ENCODE results near the gene LIG4.
"Not testable (repeated sequence)": the region's sequence is repeated elsewhere in the genome, so short reads cannot be mapped to it uniquely, and the experiment has no call there.

The LIG4 gene

DNA sequence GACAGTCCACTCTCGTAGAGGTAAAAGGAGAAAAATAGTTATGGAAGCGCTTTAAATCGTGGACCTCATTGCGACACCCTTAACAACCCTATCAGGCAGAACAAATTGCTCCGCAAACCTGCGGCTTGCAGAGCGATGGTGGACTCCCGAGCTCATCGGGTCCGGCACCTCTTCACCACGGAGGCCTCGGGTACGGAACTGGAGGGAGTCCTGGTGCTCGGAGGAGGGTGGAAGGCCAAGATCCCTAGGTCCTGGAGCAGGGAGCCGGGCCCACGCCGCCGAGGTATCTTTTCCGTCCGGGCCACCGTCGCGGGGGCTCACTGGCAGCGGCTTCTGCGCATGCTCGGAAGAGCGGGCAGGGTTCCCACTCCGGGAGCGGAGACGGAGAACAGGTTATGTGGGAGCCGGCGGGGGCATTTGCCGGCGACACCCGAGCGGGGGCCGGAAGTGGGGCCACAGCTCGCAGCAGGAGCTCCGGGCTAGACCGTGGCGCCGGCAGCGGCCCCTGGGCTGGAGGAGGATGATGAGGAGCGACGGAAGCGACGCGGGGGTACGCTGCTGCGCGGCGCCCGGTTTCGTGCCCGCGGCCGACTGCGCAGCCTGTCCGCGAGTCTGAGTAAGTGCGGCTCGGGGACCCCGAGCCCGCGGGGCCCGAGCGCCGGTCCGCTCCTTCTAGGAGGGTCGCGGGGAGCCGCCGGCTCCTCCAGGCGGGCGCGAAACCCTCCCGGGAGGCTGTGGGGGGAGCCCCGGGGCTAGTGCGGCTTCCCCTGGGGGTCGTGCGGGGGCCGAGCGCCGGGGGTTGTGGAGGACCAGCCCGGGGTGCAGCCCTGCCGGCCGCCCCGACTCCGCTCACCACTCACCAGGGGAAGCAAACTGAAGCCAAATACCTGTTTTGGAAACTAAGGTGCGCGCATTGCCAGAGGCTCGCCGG, 3.0 kb upstream of the LIG4 start, which contains the start of gene ABHD13:
ABHD13 (plus strand) TSS at position 349 of the 931 bp plus-strand sequence. CDS start 10,827 bp downstream, outside the sequence.
- no peaks in the 10 kb centered on the region for H3K36me3 ChIP-seq
- no peaks in the 10 kb centered on the region for H3K9me3 ChIP-seq
- DNase-seq = peak; percentile 96
- H3K4me3 ChIP-seq (ENCODE audit: low read depth, low read length) = peak within 1 kb of the TSS; percentile 92
- TF ChIP-seq, protein P1, sequence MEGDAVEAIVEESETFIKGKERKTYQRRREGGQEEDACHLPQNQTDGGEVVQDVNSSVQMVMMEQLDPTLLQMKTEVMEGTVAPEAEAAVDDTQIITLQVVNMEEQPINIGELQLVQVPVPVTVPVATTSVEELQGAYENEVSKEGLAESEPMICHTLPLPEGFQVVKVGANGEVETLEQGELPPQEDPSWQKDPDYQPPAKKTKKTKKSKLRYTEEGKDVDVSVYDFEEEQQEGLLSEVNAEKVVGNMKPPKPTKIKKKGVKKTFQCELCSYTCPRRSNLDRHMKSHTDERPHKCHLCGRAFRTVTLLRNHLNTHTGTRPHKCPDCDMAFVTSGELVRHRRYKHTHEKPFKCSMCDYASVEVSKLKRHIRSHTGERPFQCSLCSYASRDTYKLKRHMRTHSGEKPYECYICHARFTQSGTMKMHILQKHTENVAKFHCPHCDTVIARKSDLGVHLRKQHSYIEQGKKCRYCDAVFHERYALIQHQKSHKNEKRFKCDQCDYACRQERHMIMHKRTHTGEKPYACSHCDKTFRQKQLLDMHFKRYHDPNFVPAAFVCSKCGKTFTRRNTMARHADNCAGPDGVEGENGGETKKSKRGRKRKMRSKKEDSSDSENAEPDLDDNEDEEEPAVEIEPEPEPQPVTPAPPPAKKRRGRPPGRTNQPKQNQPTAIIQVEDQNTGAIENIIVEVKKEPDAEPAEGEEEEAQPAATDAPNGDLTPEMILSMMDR (IDR thresholded peaks at IDR 0.05; ENCODE audit: low read depth, low read length) = no peak
- H3K4me1 ChIP-seq = peaks cover 5% of the 10 kb centered on the region; the same call in 1 of the 2 replicates
- H3K27me3 ChIP-seq = no peaks in the 10 kb centered on the region

DNA sequence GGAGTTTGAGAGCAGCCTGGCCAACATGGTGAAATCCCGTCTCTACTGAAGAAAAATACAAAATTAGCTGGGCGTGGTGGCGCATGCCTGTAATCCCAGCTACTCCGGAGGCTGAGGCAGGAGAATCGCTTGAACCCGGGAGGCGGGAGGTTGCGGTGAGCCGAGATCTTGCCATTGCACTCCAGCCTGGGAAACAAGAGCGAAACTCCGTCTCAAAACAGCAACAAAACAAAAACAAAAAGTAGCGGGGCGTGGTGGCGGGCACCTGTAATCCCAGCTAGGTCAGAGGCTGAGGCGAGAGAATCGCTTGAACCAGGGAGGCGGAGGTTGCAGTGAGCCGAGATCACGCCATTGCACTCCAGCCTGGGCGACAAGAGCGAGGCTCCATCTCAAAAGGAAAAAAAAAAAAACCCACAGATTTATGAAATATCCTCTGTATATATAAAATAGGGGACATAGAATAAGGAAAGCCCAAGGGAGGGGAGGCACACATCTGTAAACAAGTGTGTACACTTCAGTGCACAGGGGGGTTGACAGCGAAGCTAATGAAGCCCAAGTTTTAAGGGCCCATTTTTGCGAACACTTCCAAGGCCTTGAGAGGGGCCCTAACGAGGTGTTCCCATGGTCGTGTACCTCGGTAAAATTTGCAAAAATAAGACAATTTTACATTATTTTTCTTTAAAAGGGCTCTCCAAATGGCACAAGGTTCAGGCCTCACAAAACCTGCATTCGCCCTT, 2.1 kb upstream of the LIG4 start:
- H3K27me3 ChIP-seq, H3K9me3 ChIP-seq, H3K4me1 ChIP-seq, DNase-seq, H3K36me3 ChIP-seq: not testable (repeated sequence)
- H3K4me3 ChIP-seq (ENCODE audit: low read depth, low read length) = peak overlapping the region; percentile 92

DNA sequence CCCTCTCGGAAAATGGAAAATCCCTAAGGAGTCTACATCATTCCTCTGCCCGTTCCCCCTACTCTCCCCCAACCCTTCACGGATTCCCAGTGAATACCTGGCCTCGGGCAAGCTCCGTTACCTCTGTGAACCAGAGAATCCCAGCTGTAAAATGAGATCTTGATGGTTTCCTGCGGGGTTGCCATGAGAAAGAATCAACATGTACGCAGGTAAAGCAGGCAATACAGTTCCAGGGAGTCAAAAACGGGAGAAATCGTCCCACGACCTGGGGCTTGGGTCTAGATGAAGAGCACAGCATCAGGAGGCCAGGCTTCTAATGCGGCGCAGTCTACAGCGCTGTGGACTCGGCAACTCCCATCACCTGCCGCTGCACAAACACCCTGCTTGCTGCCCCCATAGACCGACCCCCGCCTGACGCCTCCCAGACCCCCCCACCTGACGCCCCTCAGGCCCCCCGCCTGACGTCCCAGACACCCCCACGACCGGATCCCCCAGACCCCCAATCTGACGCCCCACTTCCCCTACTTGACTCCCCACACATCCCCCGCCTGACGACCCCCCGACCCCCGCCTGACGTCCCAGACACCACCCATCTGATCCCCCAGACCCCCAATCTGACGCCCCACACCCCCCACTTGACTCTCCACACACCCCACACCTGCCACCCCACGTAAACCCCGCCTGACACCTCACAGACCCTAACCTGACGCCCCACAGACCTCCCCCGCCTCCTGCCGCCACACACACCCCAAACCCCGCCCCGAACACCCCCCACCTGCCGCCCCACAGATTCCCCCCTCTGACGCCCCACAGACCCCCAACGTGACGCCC, 680 bp downstream of the LIG4 start:
- Histone ChIP-seq H3K36me3 (peaks cover 6% of the 10 kb centered on the region; the same call in 1 of the 2 replicates), H3K4me3 (ENCODE audit: low read depth, low read length) (peak overlapping the region; percentile 63), H3K9me3 (no peaks in the 10 kb centered on the region), H3K27me3 (no peaks in the 10 kb centered on the region), H3K4me1 (peaks cover 3% of the 10 kb centered on the region; the same call in 1 of the 2 replicates)
- DNase-seq = peak; percentile 18
- TF ChIP-seq, protein P1 (IDR thresholded peaks at IDR 0.05; ENCODE audit: low read depth, low read length) = no peak; the same call in 1 of the 2 replicates

DNA sequence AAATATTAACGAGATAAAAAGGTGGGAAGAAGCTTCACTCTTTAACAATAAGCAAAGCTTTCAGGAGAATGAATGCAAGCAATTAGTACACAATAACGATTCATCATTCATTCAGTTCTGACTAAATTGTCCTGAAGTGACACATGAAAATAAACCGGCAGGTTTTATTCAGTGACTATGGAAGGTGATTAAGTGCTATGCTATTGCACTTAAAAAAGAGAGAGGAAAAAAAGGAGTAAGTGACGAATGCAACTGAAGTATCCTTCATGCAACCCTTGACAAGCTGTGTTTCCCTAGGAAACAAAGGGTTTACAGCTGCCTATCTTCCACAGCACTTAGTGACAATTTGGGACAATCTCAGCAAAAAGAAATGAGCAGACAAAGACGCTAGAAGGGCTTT, 1.4 kb downstream of the LIG4 start:
- H3K9me3 ChIP-seq = no peaks in the 10 kb centered on the region
- H3K4me1 ChIP-seq = no peaks in the 10 kb centered on the region
- H3K4me3 ChIP-seq (ENCODE audit: low read depth, low read length) = peak overlapping the region; percentile 47; the same call in 1 of the 2 replicates
- TF ChIP-seq, protein P1 (IDR thresholded peaks at IDR 0.05; ENCODE audit: low read depth, low read length) = no peak
- peaks cover 6% of the 10 kb centered on the region; the same call in 1 of the 2 replicates for H3K36me3 ChIP-seq
- no peak for DNase-seq
- no peaks in the 10 kb centered on the region for H3K27me3 ChIP-seq

DNA sequence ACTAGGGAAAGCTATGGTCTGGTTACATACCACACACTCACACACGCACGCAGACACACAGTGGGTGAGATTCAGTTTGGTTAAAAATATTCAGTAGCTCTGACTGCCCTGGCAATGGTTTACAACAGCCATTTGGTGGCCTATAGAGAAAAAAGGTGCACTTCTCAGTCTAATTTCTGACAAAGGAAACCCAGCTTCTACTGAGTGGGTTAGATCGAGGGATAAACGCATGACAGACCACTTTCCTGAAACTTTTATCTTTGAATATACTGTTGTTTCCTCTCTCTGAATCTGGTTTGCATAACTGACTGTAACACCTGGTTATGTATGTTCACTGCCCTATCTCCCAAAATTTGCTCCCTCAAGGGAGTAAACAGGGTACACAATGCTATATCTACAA, 2.5 kb downstream of the LIG4 start:
- H3K4me3 ChIP-seq (ENCODE audit: low read depth, low read length) = no peak overlapping the region
- no peaks in the 10 kb centered on the region for H3K4me1 ChIP-seq
- H3K36me3 ChIP-seq = peaks cover 6% of the 10 kb centered on the region; the same call in 1 of the 2 replicates
- DNase-seq = no peak
- no peaks in the 10 kb centered on the region for H3K9me3 ChIP-seq
- no peaks in the 10 kb centered on the region for H3K27me3 ChIP-seq
- TF ChIP-seq, protein P1 (IDR thresholded peaks at IDR 0.05; ENCODE audit: low read depth, low read length) = no peak

DNA sequence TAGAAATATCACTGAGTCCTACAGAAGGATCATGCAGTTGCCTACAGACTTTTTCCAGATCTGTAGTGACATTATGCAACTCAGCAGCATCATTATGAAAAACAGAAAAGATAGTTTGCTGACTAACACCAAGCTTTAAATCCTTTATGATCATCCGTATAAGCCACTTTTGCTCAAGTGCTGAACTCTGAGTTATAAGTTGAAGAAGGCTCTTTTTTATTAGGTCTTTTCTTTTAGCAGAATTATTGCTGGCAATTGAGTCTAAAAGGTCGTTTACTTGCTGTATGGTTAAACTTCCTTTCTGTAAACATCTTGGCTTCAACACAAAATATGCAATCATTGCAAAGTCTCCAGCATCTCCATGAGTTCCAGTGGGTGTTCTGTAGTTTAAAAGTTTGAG, 4.8 kb downstream of the LIG4 start:
- H3K4me1 ChIP-seq = no peaks in the 10 kb centered on the region
- no peak for DNase-seq
- peaks cover 6% of the 10 kb centered on the region; the same call in 1 of the 2 replicates for H3K36me3 ChIP-seq
- no peaks in the 10 kb centered on the region for H3K27me3 ChIP-seq
- no peaks in the 10 kb centered on the region for H3K9me3 ChIP-seq
- H3K4me3 ChIP-seq (ENCODE audit: low read depth, low read length) = no peak overlapping the region
- TF ChIP-seq, protein P1 (IDR thresholded peaks at IDR 0.05; ENCODE audit: low read depth, low read length) = no peak

Measured in BE2C (cell line).